HEK293 (cell line): ENCODE measurements around the gene NOS1AP.

Experiments
- BCL11A ChIP-seq: fragments of 450-650 bp; formaldehyde crosslinking; IDR thresholded peaks from 2 replicates; pipeline ENCODE4 v1.5.1; 2016; ENCODE audit warnings: low read depth, missing biosample characterization, missing genetic modification characterization
- CTCF ChIP-seq: fragments of 450-650 bp; formaldehyde crosslinking; IDR thresholded peaks from 2 replicates; pipeline ENCODE4 v1.5.1; 2016; ENCODE audit warnings: missing biosample characterization, missing genetic modification characterization
- ZNF121 ChIP-seq: fragments of 450-650 bp; formaldehyde crosslinking; IDR thresholded peaks from 2 replicates; pipeline ENCODE4 v1.5.1; 2016; ENCODE audit warnings: missing biosample characterization, missing genetic modification characterization
- ZNF274 ChIP-seq, 2 experiments: fragments of 200-500 bp in 1 of 2; fragments of 450-650 bp in 1 of 2; sonication (Bioruptor generic) in 1 of 2; formaldehyde crosslinking in 1 of 2; IDR thresholded peaks; 2 replicates each; pipeline versions ENCODE4 v1.5.1 to v1.6.1; 2014 to 2016; ENCODE audit warnings: borderline replicate concordance in 1 of 2, inconsistent platforms in 1 of 2, low read length in 1 of 2, missing biosample characterization in 1 of 2, missing genetic modification characterization in 1 of 2
- ZNF391 ChIP-seq: fragments of 450-650 bp; formaldehyde crosslinking; IDR thresholded peaks from 2 replicates; pipeline ENCODE4 v1.5.1; 2016; ENCODE audit warnings: low read depth, missing biosample characterization, missing genetic modification characterization, borderline replicate concordance
- ZNF426 ChIP-seq: fragments of 450-650 bp; formaldehyde crosslinking; IDR thresholded peaks from 2 replicates; pipeline ENCODE4 v1.5.1; 2017; ENCODE audit warnings: missing biosample characterization, missing genetic modification characterization, mild to moderate bottlenecking, inconsistent platforms, moderate library complexity
- ZNF488 ChIP-seq: fragments of 450-650 bp; formaldehyde crosslinking; IDR thresholded peaks from 2 replicates; pipeline ENCODE4 v1.5.1; 2016; ENCODE audit warnings: missing biosample characterization, missing genetic modification characterization
- ZNF558 ChIP-seq: fragments of 450-650 bp; formaldehyde crosslinking; IDR thresholded peaks from 2 replicates; pipeline ENCODE4 v1.5.1; 2016; ENCODE audit warnings: missing biosample characterization, missing genetic modification characterization
- ZNF776 ChIP-seq: fragments of 450-650 bp; formaldehyde crosslinking; IDR thresholded peaks from 2 replicates; pipeline ENCODE4 v1.5.0; 2017; ENCODE audit warnings: missing biosample characterization, missing genetic modification characterization, borderline replicate concordance
- TF ChIP-seq, protein P1 (sequence below): fragments of 450-650 bp; formaldehyde crosslinking; IDR thresholded peaks from 2 replicates; pipeline ENCODE4 v1.5.1; 2016; ENCODE audit warnings: missing biosample characterization, missing genetic modification characterization

DNA sequence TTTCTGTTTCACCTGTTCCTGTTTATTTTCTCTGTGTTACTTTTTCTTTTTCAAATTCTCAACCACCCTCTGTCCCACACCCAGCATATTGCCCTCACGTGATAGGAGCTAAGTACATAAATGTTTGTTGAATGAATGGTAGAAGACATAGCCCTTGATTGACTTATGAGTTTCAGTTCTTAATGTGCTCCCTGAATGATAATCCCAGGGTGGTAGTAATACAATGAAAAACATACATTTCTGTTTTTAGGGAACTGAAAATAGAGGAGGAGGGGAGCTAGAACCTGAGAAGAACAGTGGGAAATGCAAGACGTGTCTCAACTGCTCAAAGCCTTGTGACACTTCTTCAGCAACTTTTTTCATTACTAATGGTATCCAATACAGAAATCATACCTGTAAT, 160.1 kb downstream of the NOS1AP start:
- no peak for TF ChIP-seq ZNF558 (tag by site-specific recombination)
- TF ChIP-seq CTCF (tag by site-specific recombination): no peak
- TF ChIP-seq ZNF274 (IDR thresholded peaks at IDR 0.05; ENCODE audit: low read length): no peak
- TF ChIP-seq ZNF274 (tag by site-specific recombination; IDR thresholded peaks at IDR 0.05; ENCODE audit: borderline replicate concordance): no peak
- no peak for TF ChIP-seq BCL11A (tag by site-specific recombination)
- no peak for TF ChIP-seq ZNF776 (tag by site-specific recombination)
- TF ChIP-seq ZNF426 (tag by site-specific recombination): no peak
- TF ChIP-seq ZNF391: no peak
- TF ChIP-seq, protein P1, sequence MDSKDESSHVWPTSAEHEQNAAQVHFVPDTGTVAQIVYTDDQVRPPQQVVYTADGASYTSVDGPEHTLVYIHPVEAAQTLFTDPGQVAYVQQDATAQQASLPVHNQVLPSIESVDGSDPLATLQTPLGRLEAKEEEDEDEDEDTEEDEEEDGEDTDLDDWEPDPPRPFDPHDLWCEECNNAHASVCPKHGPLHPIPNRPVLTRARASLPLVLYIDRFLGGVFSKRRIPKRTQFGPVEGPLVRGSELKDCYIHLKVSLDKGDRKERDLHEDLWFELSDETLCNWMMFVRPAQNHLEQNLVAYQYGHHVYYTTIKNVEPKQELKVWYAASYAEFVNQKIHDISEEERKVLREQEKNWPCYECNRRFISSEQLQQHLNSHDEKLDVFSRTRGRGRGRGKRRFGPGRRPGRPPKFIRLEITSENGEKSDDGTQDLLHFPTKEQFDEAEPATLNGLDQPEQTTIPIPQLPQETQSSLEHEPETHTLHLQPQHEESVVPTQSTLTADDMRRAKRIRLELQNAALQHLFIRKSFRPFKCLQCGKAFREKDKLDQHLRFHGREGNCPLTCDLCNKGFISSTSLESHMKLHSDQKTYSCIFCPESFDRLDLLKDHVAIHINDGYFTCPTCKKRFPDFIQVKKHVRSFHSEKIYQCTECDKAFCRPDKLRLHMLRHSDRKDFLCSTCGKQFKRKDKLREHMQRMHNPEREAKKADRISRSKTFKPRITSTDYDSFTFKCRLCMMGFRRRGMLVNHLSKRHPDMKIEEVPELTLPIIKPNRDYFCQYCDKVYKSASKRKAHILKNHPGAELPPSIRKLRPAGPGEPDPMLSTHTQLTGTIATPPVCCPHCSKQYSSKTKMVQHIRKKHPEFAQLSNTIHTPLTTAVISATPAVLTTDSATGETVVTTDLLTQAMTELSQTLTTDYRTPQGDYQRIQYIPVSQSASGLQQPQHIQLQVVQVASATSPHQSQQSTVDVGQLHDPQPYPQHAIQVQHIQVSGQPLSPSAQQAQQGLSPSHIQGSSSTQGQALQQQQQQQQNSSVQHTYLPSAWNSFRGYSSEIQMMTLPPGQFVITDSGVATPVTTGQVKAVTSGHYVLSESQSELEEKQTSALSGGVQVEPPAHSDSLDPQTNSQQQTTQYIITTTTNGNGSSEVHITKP: no peak
- TF ChIP-seq ZNF488 (tag by site-specific recombination): no peak
- TF ChIP-seq ZNF121: no peak
